Astrocyte (in vitro differentiated cells and primary cell): Measurements from ENCODE around the gene ENTPD8. TPM values are rescaled to one million over a fixed set of nuclear protein-coding genes. Genes with fewer than 3 reads are reported as not detected.

Experiments
- DNase-seq: peaks from one replicate; pipeline ENCODE4 v3.0.0-alpha.2; 2010; ENCODE audit warnings: low read depth
- FAIRE-seq: peaks from 2 replicates; lab custom pipeline; 2011; peaks lifted over from hg19 to GRCh38; lab: Jason Lieb, UNC
- H2AFZ ChIP-seq: 2 replicates; pipeline ENCODE4 v1.6.0; 2012; ENCODE audit warnings: low read depth, low read length, inconsistent platforms
- H3K27ac ChIP-seq: 2 replicates; pipeline ENCODE4 v1.5.1; 2011; ENCODE audit warnings: low read depth, low read length, inconsistent platforms
- H3K27me3 ChIP-seq: 2 replicates; pipeline ENCODE4 v1.6.0; 2011; ENCODE audit warnings: low read length, inconsistent platforms; ENCODE audit not compliant: insufficient read depth
- H3K36me3 ChIP-seq: 2 replicates; pipeline ENCODE4 v1.5.1; 2011; ENCODE audit warnings: low read length, inconsistent platforms; ENCODE audit not compliant: insufficient read depth
- H3K4me1 ChIP-seq: 2 replicates; pipeline ENCODE4 v1.5.1; 2011; ENCODE audit warnings: low read length, inconsistent platforms; ENCODE audit not compliant: insufficient read depth
- H3K4me2 ChIP-seq: 2 replicates; pipeline ENCODE4 v1.6.0; 2012; ENCODE audit warnings: low read length, inconsistent platforms
- H3K4me3 ChIP-seq: 2 replicates; pipeline ENCODE4 v1.5.1; 2011; ENCODE audit warnings: low read depth, mild to moderate bottlenecking, low read length, inconsistent platforms; ENCODE audit not compliant: insufficient read depth
- H3K79me2 ChIP-seq: 2 replicates; pipeline ENCODE4 v1.6.0; 2012; ENCODE audit warnings: mild to moderate bottlenecking, low read length, inconsistent platforms; ENCODE audit not compliant: insufficient read depth
- H3K9ac ChIP-seq: 2 replicates; pipeline ENCODE4 v1.6.0; 2012; ENCODE audit warnings: mild to moderate bottlenecking, low read length, inconsistent platforms
- H3K9me3 ChIP-seq: 2 replicates; pipeline ENCODE4 v1.5.1; 2012; ENCODE audit warnings: low read depth, mild to moderate bottlenecking, low read length, inconsistent platforms; ENCODE audit not compliant: insufficient read depth
- H4K20me1 ChIP-seq: 2 replicates; pipeline ENCODE4 v1.6.0; 2012; ENCODE audit warnings: low read length, inconsistent platforms; ENCODE audit not compliant: insufficient read depth
- H3K27ac Mint-ChIP-seq: one replicate; pipeline ENCODE4 v1.8.0; 2021; ENCODE audit warnings: mild to moderate bottlenecking, mixed read lengths; ENCODE audit not compliant: unreplicated experiment
- H3K27me3 Mint-ChIP-seq: one replicate; pipeline ENCODE4 v1.8.0; 2021; ENCODE audit warnings: low read depth, mixed read lengths; ENCODE audit not compliant: unreplicated experiment
- H3K36me3 Mint-ChIP-seq: one replicate; pipeline ENCODE4 v1.8.0; 2021; ENCODE audit warnings: low read depth, mixed read lengths; ENCODE audit not compliant: unreplicated experiment
- H3K4me1 Mint-ChIP-seq: one replicate; pipeline ENCODE4 v1.8.0; 2021; ENCODE audit warnings: low read depth, mixed read lengths; ENCODE audit not compliant: unreplicated experiment
- H3K4me3 Mint-ChIP-seq: one replicate; pipeline ENCODE4 v1.8.0; 2021; ENCODE audit warnings: mild to moderate bottlenecking, moderate library complexity, mixed read lengths; ENCODE audit not compliant: unreplicated experiment
- H3K9me3 Mint-ChIP-seq: one replicate; pipeline ENCODE4 v1.8.0; 2021; ENCODE audit warnings: mild to moderate bottlenecking, mixed read lengths; ENCODE audit not compliant: unreplicated experiment
- CTCF ChIP-seq: IDR thresholded peaks from 2 replicates; pipeline ENCODE4 v1.5.1; 2011; ENCODE audit warnings: low read depth, mild to moderate bottlenecking, inconsistent platforms, low read length, moderate library complexity; ENCODE audit not compliant: insufficient read depth
- EZH2 ChIP-seq: IDR thresholded peaks from 2 replicates; pipeline ENCODE4 v1.6.1; 2012; ENCODE audit warnings: mild to moderate bottlenecking, low read length, inconsistent platforms; ENCODE audit not compliant: insufficient read depth
- total RNA-seq: library from RNA; stranded (reverse); gene quantifications from 2 replicates; pipeline ENCODE4 v1.2.1, GENCODE V29; 2021

ENTPD8 gene
- total RNA-seq, 1 donor from 2014 or later, result 0.11 TPM

DNA sequence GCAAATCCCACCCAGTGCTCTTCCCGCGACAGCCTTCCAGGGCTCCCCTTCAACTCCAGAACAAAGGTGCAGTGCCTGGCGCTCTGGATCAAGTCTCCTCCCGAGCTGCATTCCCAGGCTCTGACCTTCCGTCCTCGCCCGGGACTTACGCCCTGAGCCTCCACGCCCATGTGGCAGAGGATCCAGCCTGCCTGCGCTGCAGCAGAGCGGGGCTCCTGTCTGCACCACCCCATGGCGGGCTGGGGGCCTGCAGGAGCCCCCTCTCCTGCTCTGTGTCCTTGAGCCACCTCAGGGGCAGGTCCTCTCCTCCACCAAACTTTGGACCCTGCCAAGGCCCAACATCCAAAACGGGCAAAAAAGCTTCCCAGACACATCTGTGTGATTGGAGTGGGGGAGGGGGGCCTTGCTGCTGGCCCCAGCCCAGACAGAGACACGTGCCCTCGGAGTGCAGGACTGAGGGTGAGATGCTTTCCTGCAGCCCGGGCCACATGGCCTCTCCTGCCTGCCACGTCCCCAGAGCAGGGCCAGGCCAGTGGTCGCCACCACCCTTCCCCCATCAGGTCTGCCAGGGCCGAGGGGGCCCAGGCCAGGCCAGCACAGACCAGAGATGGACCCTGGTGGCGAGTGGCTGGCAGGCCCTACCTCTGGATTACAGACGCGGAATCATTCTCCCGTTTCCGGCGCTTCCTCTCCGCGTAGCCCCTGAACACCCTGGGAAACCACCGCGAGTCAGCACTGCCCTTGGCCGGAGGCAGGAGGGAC, 13.6 kb upstream of the ENTPD8 start:
- H3K4me3 Mint-ChIP-seq, result no peak overlapping the region
- no peak overlapping the region for H3K9ac ChIP-seq
- H3K36me3 ChIP-seq, result peaks cover 3% of the 10 kb centered on the region
- H3K9me3 Mint-ChIP-seq, result no peaks in the 10 kb centered on the region
- no peak overlapping the region for H3K27ac Mint-ChIP-seq
- H3K4me1 Mint-ChIP-seq, result peaks cover 10% of the 10 kb centered on the region
- H3K9me3 ChIP-seq, result no peaks in the 10 kb centered on the region
- H3K36me3 Mint-ChIP-seq, result peaks cover 3% of the 10 kb centered on the region
- TF ChIP-seq EZH2 (no peak), CTCF (no peak)
- H3K79me2 ChIP-seq, result no peaks in the 10 kb centered on the region
- H3K4me3 ChIP-seq, result no peak overlapping the region
- no peak overlapping the region for H3K27ac ChIP-seq
- DNase-seq (peak; percentile 14), FAIRE-seq (no peak)
- peaks cover 51% of the 10 kb centered on the region for H4K20me1 ChIP-seq
- H3K27me3 Mint-ChIP-seq, result no peaks in the 10 kb centered on the region
- H3K4me1 ChIP-seq, result peaks cover 48% of the 10 kb centered on the region
- no peak overlapping the region for H2AFZ ChIP-seq
- H3K27me3 ChIP-seq, result no peaks in the 10 kb centered on the region
- peak overlapping the region; percentile 46 for H3K4me2 ChIP-seq

DNA sequence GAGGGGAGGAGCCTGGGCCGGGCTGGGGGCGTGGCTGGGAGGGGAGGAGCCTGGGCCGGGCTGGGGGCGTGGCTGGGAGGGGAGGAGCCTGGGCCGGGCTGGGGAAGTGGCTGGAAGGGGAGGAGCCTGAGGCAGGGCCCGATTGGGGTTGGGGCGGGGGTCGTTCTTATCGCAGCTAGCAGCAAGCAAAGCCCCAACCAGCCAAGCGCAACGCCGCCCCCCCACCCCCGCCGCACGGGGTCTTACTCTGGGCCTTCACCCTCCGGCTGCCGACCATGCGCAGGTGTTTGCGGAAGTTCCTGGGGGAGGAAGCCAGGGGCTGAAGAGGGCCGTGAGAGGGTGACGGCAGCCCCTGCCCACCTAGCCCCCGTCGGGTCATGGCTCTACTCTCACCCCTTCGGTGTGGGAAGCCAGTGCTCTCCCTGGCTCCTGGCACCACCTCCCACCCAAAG, 13.0 kb upstream of the ENTPD8 start:
- peak overlapping the region; percentile 46 for H3K4me2 ChIP-seq
- H3K9ac ChIP-seq, result no peak overlapping the region
- H3K27me3 ChIP-seq, result no peaks in the 10 kb centered on the region
- Mint-ChIP-seq H3K36me3 (peaks cover 3% of the 10 kb centered on the region), H3K27ac (no peak overlapping the region), H3K27me3 (no peaks in the 10 kb centered on the region), H3K9me3 (no peaks in the 10 kb centered on the region), H3K4me3 (no peak overlapping the region), H3K4me1 (peaks cover 10% of the 10 kb centered on the region)
- peaks cover 44% of the 10 kb centered on the region for H3K4me1 ChIP-seq
- no peak overlapping the region for H2AFZ ChIP-seq
- H3K79me2 ChIP-seq, result no peaks in the 10 kb centered on the region
- H3K4me3 ChIP-seq, result no peak overlapping the region
- peaks cover 51% of the 10 kb centered on the region for H4K20me1 ChIP-seq
- no peak overlapping the region for H3K27ac ChIP-seq
- no peaks in the 10 kb centered on the region for H3K9me3 ChIP-seq
- DNase-seq (no peak), FAIRE-seq (no peak)
- peaks cover 3% of the 10 kb centered on the region for H3K36me3 ChIP-seq
- no peak for TF ChIP-seq CTCF
- TF ChIP-seq EZH2, result no peak

GRCh38 chr9:137453643-137454081, 12.5 kb upstream of the ENTPD8 start:
- H3K4me2 ChIP-seq, result peak overlapping the region; percentile 73
- Mint-ChIP-seq H3K4me3 (peak overlapping the region; percentile 45), H3K27me3 (no peaks in the 10 kb centered on the region), H3K9me3 (no peaks in the 10 kb centered on the region), H3K4me1 (peaks cover 10% of the 10 kb centered on the region), H3K27ac (peak overlapping the region; percentile 41), H3K36me3 (peaks cover 3% of the 10 kb centered on the region)
- H3K9me3 ChIP-seq, result no peaks in the 10 kb centered on the region
- H3K27me3 ChIP-seq, result no peaks in the 10 kb centered on the region
- H3K4me3 ChIP-seq, result no peak overlapping the region
- H3K27ac ChIP-seq, result no peak overlapping the region
- FAIRE-seq, result no peak
- no peaks in the 10 kb centered on the region for H3K79me2 ChIP-seq
- DNase-seq, result no peak
- TF ChIP-seq EZH2 (no peak), CTCF (no peak)
- H3K4me1 ChIP-seq, result peaks cover 44% of the 10 kb centered on the region
- no peak overlapping the region for H3K9ac ChIP-seq
- H4K20me1 ChIP-seq, result peaks cover 51% of the 10 kb centered on the region
- no peak overlapping the region for H2AFZ ChIP-seq
- H3K36me3 ChIP-seq, result peaks cover 3% of the 10 kb centered on the region
